ENCODE results near the gene CARD8.

DNA sequence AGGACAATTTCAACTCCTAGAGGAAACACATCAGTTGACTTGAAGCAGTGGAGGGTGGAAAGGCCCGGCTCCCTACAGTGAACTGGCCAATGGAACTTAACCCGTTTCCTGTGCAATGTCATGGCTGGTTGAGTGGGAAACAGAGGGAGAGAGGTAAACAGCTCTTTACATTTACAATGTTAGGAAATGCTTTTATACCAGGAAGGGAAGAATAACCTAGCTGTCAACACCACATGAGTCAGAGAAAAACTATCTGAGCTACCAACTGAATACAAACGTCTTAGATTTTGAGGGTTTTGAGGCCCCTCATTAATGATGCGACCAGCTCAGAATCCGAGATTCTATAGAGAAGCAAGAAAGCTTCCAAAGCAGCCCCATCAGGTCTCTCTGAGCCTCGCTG lies 36.7 kb downstream of the CARD8 start:
- TF ChIP-seq POLR2AphosphoS5 (IDR thresholded peaks at IDR 0.05) = no peak
- no peak for TF ChIP-seq POLR2A (IDR thresholded peaks at IDR 0.05)

Data from spleen (tissue), 3 donors.